Measurements from ENCODE around the gene LCN6. TPM values are rescaled to one million over a fixed set of nuclear protein-coding genes. Genes with fewer than 3 reads are reported as not detected.

The LCN6 gene
- total RNA-seq, 1 experiment from 2014 or later: not detected

DNA sequence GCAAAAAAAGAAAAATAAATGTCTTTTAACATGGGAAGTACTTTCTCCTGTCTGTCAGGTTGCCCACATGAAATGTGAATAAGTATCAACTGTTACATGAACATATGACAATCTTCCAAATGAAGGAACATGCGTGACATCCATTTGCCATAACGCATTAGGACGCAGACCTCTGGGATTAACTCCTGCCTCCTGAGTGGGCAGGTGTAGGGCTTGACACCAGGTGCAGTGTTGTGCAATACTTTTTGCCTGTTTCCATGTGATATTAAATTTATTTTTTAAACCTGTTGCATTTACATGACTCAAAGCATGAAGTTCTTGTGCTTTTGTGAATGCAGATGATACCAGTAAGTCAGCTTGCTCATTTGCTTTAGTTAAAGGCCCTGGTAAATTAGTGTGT is 34.1 kb upstream of the LCN6 start:
- Mint-ChIP-seq H3K27me3 (ENCODE audit: low read depth) (peaks cover 46% of the 10 kb centered on the region), H3K4me3 (no peak overlapping the region), H3K9me3 (peaks cover 16% of the 10 kb centered on the region), H3K27ac (no peak overlapping the region), H3K36me3 (no peaks in the 10 kb centered on the region), H3K4me1 (no peaks in the 10 kb centered on the region)
- POLR2A ChIA-PET: no interaction called here
- CTCF ChIA-PET: interaction anchor here (0.6 kb wide), 1 partner anchor 13 kb away, joined by 3 read pairs; no protein-coding TSS in a partner anchor
- DNase-seq (ENCODE audit: low spot score) (no peak), ATAC-seq (no peak)
- no peak for TF ChIP-seq TEAD1 (CRISPR knock-in tag; IDR thresholded peaks at IDR 0.05)
- no peak for TF ChIP-seq RORB (CRISPR knock-in tag; IDR thresholded peaks at IDR 0.05)
- TF ChIP-seq ZNF232 (CRISPR knock-in tag; IDR thresholded peaks at IDR 0.05): no peak
- no peak for TF ChIP-seq CREB1 (CRISPR knock-in tag; IDR thresholded peaks at IDR 0.05)
- no peak for TF ChIP-seq NR3C1 (CRISPR knock-in tag; conservative IDR thresholded peaks at IDR 0.05; ENCODE audit: low read depth)
- no peak for TF ChIP-seq USF1 (CRISPR knock-in tag; IDR thresholded peaks at IDR 0.05)

- ChIA-PET POLR2A (interaction anchor here (0.6 kb wide), 1 partner anchor 1108 kb away, joined by 3 read pairs; no protein-coding TSS in a partner anchor), CTCF (interaction anchor here (0.6 to 3.2 kb wide), 5 partner anchors 10 to 255 kb away, joined by 3 to 22 read pairs (median 5); partner anchors contain the start of gene LCN8)
- Mint-ChIP-seq H3K27me3 (ENCODE audit: low read depth) (peaks cover 53% of the 10 kb centered on the region), H3K36me3 (no peaks in the 10 kb centered on the region), H3K4me3 (no peak overlapping the region), H3K4me1 (no peaks in the 10 kb centered on the region), H3K9me3 (peaks cover 16% of the 10 kb centered on the region), H3K27ac (no peak overlapping the region)
- peak; percentile 50; the same call in 1 of the 2 replicates for TF ChIP-seq PRDM15 (CRISPR knock-in tag; IDR thresholded peaks at IDR 0.05)
- TF ChIP-seq PRRX2 (CRISPR knock-in tag; IDR thresholded peaks at IDR 0.05): no peak
- no peak for TF ChIP-seq ZNF396 (CRISPR knock-in tag; IDR thresholded peaks at IDR 0.05; ENCODE audit: borderline replicate concordance)
- DNase-seq (ENCODE audit: low spot score): no peak
- ATAC-seq: no peak
Observed at GRCh38 chr9:136779808-136780207, 31.5 kb upstream of the LCN6 start.

- H3K27ac Mint-ChIP-seq: no peak overlapping the region
- H3K27me3 Mint-ChIP-seq (ENCODE audit: low read depth): peaks cover 53% of the 10 kb centered on the region
- peaks cover 28% of the 10 kb centered on the region for H3K9me3 Mint-ChIP-seq
- ChIA-PET POLR2A (no interaction called here), CTCF (interaction anchor here (0.7 to 3.2 kb wide), 13 partner anchors 7 to 290 kb away, joined by 3 to 22 read pairs (median 5); partner anchors contain the start of genes AJM1, LCN8 and TMEM141)
- ATAC-seq (no peak), DNase-seq (ENCODE audit: low spot score) (no peak)
- peaks cover 11% of the 10 kb centered on the region for H3K36me3 Mint-ChIP-seq
- no peak overlapping the region for H3K4me3 Mint-ChIP-seq
- H3K4me1 Mint-ChIP-seq: no peaks in the 10 kb centered on the region
- TF ChIP-seq ZSCAN18 (CRISPR knock-in tag; IDR thresholded peaks at IDR 0.05) (no peak), PRDM15 (CRISPR knock-in tag; IDR thresholded peaks at IDR 0.05) (no peak), TCF7 (CRISPR knock-in tag; IDR thresholded peaks at IDR 0.05; ENCODE audit: low read depth) (no peak), CREM (CRISPR knock-in tag; IDR thresholded peaks at IDR 0.05) (no peak), FOXK1 (CRISPR knock-in tag; IDR thresholded peaks at IDR 0.05) (no peak), AR (CRISPR knock-in tag; IDR thresholded peaks at IDR 0.05) (no peak), NR1H2 (CRISPR knock-in tag; IDR thresholded peaks at IDR 0.05) (no peak), CREB1 (CRISPR knock-in tag; IDR thresholded peaks at IDR 0.05) (no peak), NFE2L1 (CRISPR knock-in tag; IDR thresholded peaks at IDR 0.05) (no peak), GTF2I (CRISPR knock-in tag; conservative IDR thresholded peaks at IDR 0.05) (no peak), RORB (CRISPR knock-in tag; IDR thresholded peaks at IDR 0.05) (no peak)
Observed at GRCh38 chr9:136777359-136777758, 29.0 kb upstream of the LCN6 start.

Data from WTC11 (cell line).